ENCODE data around the gene SCLY.
A peak's percentile ranks its signal among the peaks of the same experiment; 100 is the strongest.
"Not testable (repeated sequence)": the region's sequence is repeated elsewhere in the genome, so short reads cannot be mapped to it uniquely, and the experiment has no call there.

Gene SCLY

GRCh38 chr2:238060542-238061314 is at the start of gene SCLY:
TSS of gene SCLY (plus strand) at chr2:238061001. CDS start at chr2:238061055, 54 bp downstream.
- DNase-seq (ENCODE audit: low read depth, low spot score): peak; percentile 88

GRCh38 chr2:238013806-238014205 is 47.0 kb upstream of the SCLY start:
- no peak for DNase-seq (ENCODE audit: low read depth, low spot score)

GRCh38 chr2:238015705-238016104 is 45.1 kb upstream of the SCLY start:
- DNase-seq (ENCODE audit: low read depth, low spot score): no peak

- DNase-seq (ENCODE audit: low read depth, low spot score): no peak
Observed at GRCh38 chr2:238016526-238016925, 44.3 kb upstream of the SCLY start.

- no peak for DNase-seq (ENCODE audit: low read depth, low spot score)
Observed at GRCh38 chr2:238019962-238020361, 40.8 kb upstream of the SCLY start.

GRCh38 chr2:238020816-238021215 is 40.0 kb upstream of the SCLY start:
- DNase-seq (ENCODE audit: low read depth, low spot score): no peak

- DNase-seq (ENCODE audit: low read depth, low spot score): no peak
Observed at GRCh38 chr2:238021327-238021726, 39.5 kb upstream of the SCLY start.

- DNase-seq (ENCODE audit: low read depth, low spot score): no peak
Observed at GRCh38 chr2:238022594-238023157, 38.1 kb upstream of the SCLY start.

- DNase-seq (ENCODE audit: low read depth, low spot score): no peak
Observed at GRCh38 chr2:238023608-238024007, 37.2 kb upstream of the SCLY start.

- no peak for DNase-seq (ENCODE audit: low read depth, low spot score)
Observed at GRCh38 chr2:238024986-238025385, 35.8 kb upstream of the SCLY start.

- no peak for DNase-seq (ENCODE audit: low read depth, low spot score)
Observed at GRCh38 chr2:238025741-238026360, 35.0 kb upstream of the SCLY start.

GRCh38 chr2:238027058-238027457 is 33.7 kb upstream of the SCLY start:
- DNase-seq (ENCODE audit: low read depth, low spot score): no peak

- no peak for DNase-seq (ENCODE audit: low read depth, low spot score)
Observed at GRCh38 chr2:238027591-238028415, 33.0 kb upstream of the SCLY start.

GRCh38 chr2:238029853-238030252 is 30.9 kb upstream of the SCLY start:
- no peak for DNase-seq (ENCODE audit: low read depth, low spot score)

- DNase-seq (ENCODE audit: low read depth, low spot score): no peak
Observed at GRCh38 chr2:238030422-238031155, 30.2 kb upstream of the SCLY start.

- DNase-seq (ENCODE audit: low read depth, low spot score): no peak
Observed at GRCh38 chr2:238031751-238032150, 29.1 kb upstream of the SCLY start.

- DNase-seq (ENCODE audit: low read depth, low spot score): no peak
Observed at GRCh38 chr2:238032755-238033337, 28.0 kb upstream of the SCLY start.

- DNase-seq (ENCODE audit: low read depth, low spot score): not testable (repeated sequence)
Observed at GRCh38 chr2:238033991-238034390, 26.8 kb upstream of the SCLY start.

GRCh38 chr2:238038203-238038602 is 22.6 kb upstream of the SCLY start:
- no peak for DNase-seq (ENCODE audit: low read depth, low spot score)

- DNase-seq (ENCODE audit: low read depth, low spot score): no peak
Observed at GRCh38 chr2:238039151-238039550, 21.6 kb upstream of the SCLY start.

GRCh38 chr2:238039985-238040384 is 20.8 kb upstream of the SCLY start:
- DNase-seq (ENCODE audit: low read depth, low spot score): no peak
